Right atrium auricular region (tissue), 2 donors: ENCODE measurements around the gene PRND. TPM values are rescaled to one million over a fixed set of nuclear protein-coding genes. Genes with fewer than 3 reads are reported as not detected.

Source experiments
- DNase-seq: peaks from one replicate; pipeline ENCODE4 v3.0.0-alpha.2; 2019; ENCODE audit warnings: low spot score
- H3K27ac ChIP-seq, 2 donors: fragments of 200-600 bp; sonication (generic); 1 replicate in 1 of 2; 2 replicates in 1 of 2; pipeline ENCODE4 v1.5.1; 2016 to 2019
- H3K27me3 ChIP-seq, 2 donors: fragments of 200-600 bp; sonication (generic); one replicate each; pipeline versions ENCODE4 v1.5.1 to v1.6.0; 2017 to 2019
- H3K36me3 ChIP-seq: fragments of 200-600 bp; sonication (generic); one replicate; pipeline ENCODE4 v1.5.1; 2016
- H3K4me1 ChIP-seq, 2 donors: fragments of 200-600 bp; sonication (generic); one replicate each; pipeline versions ENCODE4 v1.5.1 to v1.6.0; 2017 to 2019
- H3K4me3 ChIP-seq, 2 donors: fragments of 200-600 bp; sonication (generic); 1 replicate in 1 of 2; 2 replicates in 1 of 2; pipeline ENCODE4 v1.5.1; 2017 to 2019; ENCODE audit warnings: mild to moderate bottlenecking in 1 of 2, moderate library complexity in 1 of 2
- H3K9me3 ChIP-seq, 2 donors: fragments of 200-600 bp; sonication (generic); one replicate each; pipeline ENCODE4 v1.5.1; 2019
- total RNA-seq, 2 donors: library from RNA; depleted of rRNA; stranded (reverse); fragments of >200 nt; gene quantifications; one replicate each; pipeline ENCODE4 v1.1.0, GENCODE V29; 2016
- TF ChIP-seq, protein P1 (sequence below), 2 donors: fragments of 200-600 bp; sonication (generic); IDR thresholded peaks; one replicate each; pipeline ENCODE4 v1.5.1; 2019; ENCODE audit warnings: antibody characterized with exemption in 2 of 2

PRND gene
- total RNA-seq, 2 donors from 2014 or later = not detected

DNA sequence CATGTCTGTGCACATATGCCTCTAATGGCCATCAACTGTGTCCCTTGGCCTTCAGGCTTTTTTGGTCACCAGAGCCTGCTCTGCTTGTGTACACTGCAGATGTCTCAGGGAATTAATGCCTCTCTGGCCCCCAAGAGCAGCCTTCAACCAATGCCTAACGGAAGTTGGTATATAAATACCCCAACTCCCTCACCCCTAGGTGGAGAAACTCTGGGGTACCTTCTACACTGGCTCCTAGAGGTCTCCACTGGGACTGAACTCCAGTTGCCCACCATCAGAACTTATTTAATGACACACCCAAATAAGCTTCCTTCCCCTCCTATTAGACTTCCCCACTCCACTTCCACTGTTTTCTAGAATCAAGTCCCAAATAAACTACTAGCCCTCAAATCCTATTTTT, 43.1 kb downstream of the PRND start:
- H3K27me3 ChIP-seq = no peaks in the 10 kb centered on the region
- DNase-seq = no peak
- H3K4me1 ChIP-seq = peaks cover 0 to 6% of the 10 kb centered on the region in 2 donors
- no peak overlapping the region for H3K4me3 ChIP-seq
- no peak overlapping the region for H3K27ac ChIP-seq
- no peaks in the 10 kb centered on the region for H3K36me3 ChIP-seq
- TF ChIP-seq, protein P1, sequence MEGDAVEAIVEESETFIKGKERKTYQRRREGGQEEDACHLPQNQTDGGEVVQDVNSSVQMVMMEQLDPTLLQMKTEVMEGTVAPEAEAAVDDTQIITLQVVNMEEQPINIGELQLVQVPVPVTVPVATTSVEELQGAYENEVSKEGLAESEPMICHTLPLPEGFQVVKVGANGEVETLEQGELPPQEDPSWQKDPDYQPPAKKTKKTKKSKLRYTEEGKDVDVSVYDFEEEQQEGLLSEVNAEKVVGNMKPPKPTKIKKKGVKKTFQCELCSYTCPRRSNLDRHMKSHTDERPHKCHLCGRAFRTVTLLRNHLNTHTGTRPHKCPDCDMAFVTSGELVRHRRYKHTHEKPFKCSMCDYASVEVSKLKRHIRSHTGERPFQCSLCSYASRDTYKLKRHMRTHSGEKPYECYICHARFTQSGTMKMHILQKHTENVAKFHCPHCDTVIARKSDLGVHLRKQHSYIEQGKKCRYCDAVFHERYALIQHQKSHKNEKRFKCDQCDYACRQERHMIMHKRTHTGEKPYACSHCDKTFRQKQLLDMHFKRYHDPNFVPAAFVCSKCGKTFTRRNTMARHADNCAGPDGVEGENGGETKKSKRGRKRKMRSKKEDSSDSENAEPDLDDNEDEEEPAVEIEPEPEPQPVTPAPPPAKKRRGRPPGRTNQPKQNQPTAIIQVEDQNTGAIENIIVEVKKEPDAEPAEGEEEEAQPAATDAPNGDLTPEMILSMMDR (IDR thresholded peaks at IDR 0.05) = no peak
- no peaks in the 10 kb centered on the region for H3K9me3 ChIP-seq

DNA sequence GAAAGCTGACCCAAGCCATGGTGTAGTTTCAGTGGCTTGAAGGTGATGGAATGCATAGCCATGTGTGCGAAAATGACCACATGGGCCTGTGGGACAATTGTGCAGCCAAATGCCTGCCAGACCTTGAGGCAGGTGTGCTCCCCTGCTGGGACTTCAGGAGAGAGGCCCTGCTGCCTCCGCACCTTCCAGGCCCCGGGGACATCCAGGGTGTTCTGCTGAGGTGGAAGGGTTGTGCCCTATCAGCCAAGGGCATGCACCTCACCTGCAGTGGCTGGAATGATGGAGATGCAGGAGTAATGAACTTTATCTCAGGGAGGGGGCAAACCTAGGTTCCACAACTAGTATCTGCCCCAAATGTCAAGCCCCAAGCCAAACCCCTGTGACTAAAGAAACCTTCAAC, 44.0 kb downstream of the PRND start:
- DNase-seq = no peak
- no peaks in the 10 kb centered on the region for H3K9me3 ChIP-seq
- TF ChIP-seq, protein P1 (IDR thresholded peaks at IDR 0.05) = no peak
- H3K4me3 ChIP-seq = no peak overlapping the region
- peaks cover 0 to 6% of the 10 kb centered on the region in 2 donors for H3K4me1 ChIP-seq
- no peaks in the 10 kb centered on the region for H3K36me3 ChIP-seq
- no peaks in the 10 kb centered on the region for H3K27me3 ChIP-seq
- no peak overlapping the region for H3K27ac ChIP-seq

DNA sequence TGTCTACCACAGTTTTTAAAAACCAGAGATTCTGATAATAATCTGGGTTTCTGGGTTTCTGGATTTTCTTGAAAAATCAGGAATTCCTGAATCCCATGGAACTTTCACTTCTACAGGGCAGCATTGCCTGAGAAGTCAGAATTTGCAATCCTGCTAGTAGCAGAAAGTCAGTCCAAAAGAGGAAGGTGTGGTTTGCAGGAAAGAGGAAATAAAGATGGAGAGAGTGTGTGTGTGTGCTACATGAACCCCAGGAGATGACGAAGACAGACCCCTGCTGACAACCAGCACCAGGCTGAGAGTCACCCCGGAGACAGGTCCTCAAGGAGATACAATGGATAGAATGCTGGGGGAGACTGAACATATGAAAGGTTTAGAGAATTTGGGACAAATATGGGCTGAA, 44.9 kb downstream of the PRND start:
- Histone ChIP-seq H3K9me3 (no peaks in the 10 kb centered on the region), H3K4me1 (no peaks in the 10 kb centered on the region), H3K27me3 (no peaks in the 10 kb centered on the region), H3K4me3 (no peak overlapping the region), H3K27ac (no peak overlapping the region), H3K36me3 (no peaks in the 10 kb centered on the region)
- no peak for DNase-seq
- TF ChIP-seq, protein P1 (IDR thresholded peaks at IDR 0.05) = no peak

DNA sequence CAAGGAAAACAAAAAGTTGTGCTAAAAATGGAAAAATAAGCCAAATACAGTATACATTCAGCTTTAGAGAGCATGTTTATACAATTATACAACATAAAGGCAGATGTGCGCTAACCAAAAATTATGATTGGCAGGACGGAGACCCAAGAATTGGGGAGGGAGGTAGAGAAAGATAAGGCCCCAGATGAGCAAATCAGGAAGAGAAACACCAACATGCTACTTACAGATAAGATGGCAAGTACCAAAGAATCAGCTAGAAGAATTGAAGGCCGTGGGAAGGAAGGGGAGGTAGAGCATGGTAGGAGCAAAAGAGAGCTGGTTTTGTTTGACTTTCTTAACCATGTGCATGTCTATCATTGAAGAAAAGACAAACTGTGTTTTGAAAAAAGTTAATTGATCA, 45.4 kb downstream of the PRND start:
- Histone ChIP-seq H3K4me1 (no peaks in the 10 kb centered on the region), H3K27me3 (no peaks in the 10 kb centered on the region), H3K27ac (no peak overlapping the region), H3K36me3 (no peaks in the 10 kb centered on the region), H3K9me3 (no peaks in the 10 kb centered on the region), H3K4me3 (no peak overlapping the region)
- TF ChIP-seq, protein P1 (IDR thresholded peaks at IDR 0.05) = no peak
- DNase-seq = no peak

DNA sequence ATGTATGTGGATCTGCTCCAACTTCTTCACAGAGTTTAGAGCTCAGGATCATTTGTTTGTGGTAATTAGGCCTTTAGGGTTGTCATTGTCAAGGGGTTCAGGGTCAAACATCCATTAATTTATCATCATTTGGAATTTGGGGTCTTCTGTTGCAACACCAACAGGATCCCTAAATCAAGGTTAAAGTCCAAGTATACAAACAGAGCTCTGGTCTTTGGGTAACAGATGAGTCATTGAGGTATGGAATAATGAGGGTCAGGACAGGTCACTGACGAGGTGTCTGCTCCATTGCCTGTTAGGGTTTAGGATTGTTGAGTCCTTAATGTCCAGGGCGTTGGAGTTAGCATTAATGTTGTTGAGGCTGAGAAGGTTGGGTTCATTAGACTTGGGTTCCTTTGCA, 47.6 kb downstream of the PRND start:
- no peaks in the 10 kb centered on the region for H3K9me3 ChIP-seq
- H3K4me1 ChIP-seq = no peaks in the 10 kb centered on the region
- TF ChIP-seq, protein P1 (IDR thresholded peaks at IDR 0.05) = no peak
- no peaks in the 10 kb centered on the region for H3K36me3 ChIP-seq
- no peak overlapping the region for H3K27ac ChIP-seq
- no peak for DNase-seq
- no peak overlapping the region for H3K4me3 ChIP-seq
- H3K27me3 ChIP-seq = no peaks in the 10 kb centered on the region

DNA sequence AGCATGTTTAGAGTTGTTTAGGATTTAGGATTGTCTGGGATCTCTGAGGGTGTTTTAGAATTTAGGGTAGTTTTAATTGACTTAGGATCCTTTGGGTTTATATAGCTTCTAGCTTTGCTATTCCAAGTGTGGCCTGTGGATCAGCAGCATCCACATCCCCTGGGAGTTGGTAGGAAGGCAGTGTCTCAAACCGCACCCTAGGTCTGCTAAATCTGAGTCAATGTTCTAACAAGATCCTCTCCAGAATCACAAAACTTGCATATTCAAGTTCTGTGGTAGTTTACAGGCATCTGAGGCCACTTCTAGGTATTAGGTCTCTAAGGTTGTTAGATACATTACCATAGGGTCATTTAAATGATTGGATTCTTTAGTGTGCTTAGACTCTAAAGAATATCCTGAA, 48.3 kb downstream of the PRND start:
- H3K27me3 ChIP-seq = no peaks in the 10 kb centered on the region
- DNase-seq = no peak
- TF ChIP-seq, protein P1 (IDR thresholded peaks at IDR 0.05) = no peak

More for the DNA sequence above, 48.3 kb downstream of the PRND start:
- Histone ChIP-seq H3K27ac (no peak overlapping the region), H3K36me3 (no peaks in the 10 kb centered on the region), H3K4me3 (no peak overlapping the region), H3K9me3 (no peaks in the 10 kb centered on the region), H3K4me1 (no peaks in the 10 kb centered on the region)
